RWPE2 (cell line): ENCODE measurements around the gene COA8.

Experiments used
- ATAC-seq: fragments of 200-7000 bp; cut with Tn5 transposase; 3 replicates; pipeline ENCODE4 v1.9.1; 2021; ENCODE audit warnings: low read depth
- DNase-seq: peaks from one replicate; pipeline ENCODE4 v3.0.0-alpha.2; 2020; ENCODE audit warnings: low spot score
- H3K27ac ChIP-seq: fragments of 450-650 bp; 2 replicates; pipeline ENCODE4 v1.5.1; 2017; ENCODE audit warnings: mild to moderate bottlenecking; ENCODE audit not compliant: poor library complexity, severe bottlenecking
- H3K27me3 ChIP-seq: fragments of 250-450 bp; sonication (Bioruptor Pico); 2 replicates; pipeline ENCODE4 v1.5.1; 2021; ENCODE audit warnings: mild to moderate bottlenecking, moderate library complexity; ENCODE audit not compliant: insufficient read depth, poor library complexity, severe bottlenecking
- H3K36me3 ChIP-seq: fragments of 250-450 bp; sonication (Bioruptor Pico); 2 replicates; pipeline ENCODE4 v1.5.1; 2020; ENCODE audit warnings: low read depth, mild to moderate bottlenecking, moderate library complexity
- H3K4me1 ChIP-seq: fragments of 250-450 bp; sonication (Bioruptor Pico); 2 replicates; pipeline ENCODE4 v1.5.1; 2021; ENCODE audit warnings: mild to moderate bottlenecking, moderate library complexity; ENCODE audit not compliant: insufficient read depth, poor library complexity, severe bottlenecking
- H3K4me3 ChIP-seq: fragments of 250-450 bp; sonication (Bioruptor Pico); 2 replicates; pipeline ENCODE4 v1.5.1; 2021; ENCODE audit warnings: mild to moderate bottlenecking, moderate library complexity; ENCODE audit not compliant: severe bottlenecking
- H3K9me3 ChIP-seq: fragments of 250-450 bp; sonication (Bioruptor Pico); 2 replicates; pipeline ENCODE4 v1.5.1; 2021; ENCODE audit warnings: mild to moderate bottlenecking, moderate library complexity; ENCODE audit not compliant: severe bottlenecking
- TF ChIP-seq, protein P1 (sequence below): fragments of 450-650 bp; IDR thresholded peaks from one replicate; pipeline ENCODE4 v1.5.1; 2017; ENCODE audit warnings: mild to moderate bottlenecking, moderate library complexity; ENCODE audit not compliant: poor library complexity, severe bottlenecking

COA8 gene

DNA sequence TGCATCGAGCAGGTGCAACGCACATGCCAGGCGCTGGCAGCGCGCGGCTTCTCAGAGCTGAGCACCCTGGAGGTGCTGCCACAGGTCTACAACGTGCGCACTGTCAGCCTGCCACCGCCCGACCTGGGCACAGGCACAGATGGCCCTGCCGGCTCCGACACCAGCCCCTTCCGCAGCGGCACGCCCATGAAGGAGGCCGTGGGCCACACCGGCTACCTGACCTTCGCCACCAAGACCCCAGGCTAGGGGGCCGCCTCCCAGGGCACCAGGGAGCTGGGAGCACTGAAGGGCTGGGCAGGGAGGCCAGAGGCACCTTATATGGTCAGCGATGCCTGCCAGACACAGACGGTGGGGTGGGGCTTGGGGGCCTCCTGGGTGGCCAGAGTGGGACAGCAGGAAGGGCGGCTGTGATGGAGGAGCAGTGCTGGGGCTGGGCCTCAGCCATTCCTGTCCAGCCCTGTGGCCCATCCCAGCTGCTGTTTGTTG lies 28.1 kb upstream of the COA8 start:
- no peak overlapping the region for H3K4me3 ChIP-seq
- H3K9me3 ChIP-seq, result no peaks in the 10 kb centered on the region
- no peak for ATAC-seq
- no peaks in the 10 kb centered on the region for H3K27me3 ChIP-seq
- no peak for DNase-seq
- TF ChIP-seq, protein P1, sequence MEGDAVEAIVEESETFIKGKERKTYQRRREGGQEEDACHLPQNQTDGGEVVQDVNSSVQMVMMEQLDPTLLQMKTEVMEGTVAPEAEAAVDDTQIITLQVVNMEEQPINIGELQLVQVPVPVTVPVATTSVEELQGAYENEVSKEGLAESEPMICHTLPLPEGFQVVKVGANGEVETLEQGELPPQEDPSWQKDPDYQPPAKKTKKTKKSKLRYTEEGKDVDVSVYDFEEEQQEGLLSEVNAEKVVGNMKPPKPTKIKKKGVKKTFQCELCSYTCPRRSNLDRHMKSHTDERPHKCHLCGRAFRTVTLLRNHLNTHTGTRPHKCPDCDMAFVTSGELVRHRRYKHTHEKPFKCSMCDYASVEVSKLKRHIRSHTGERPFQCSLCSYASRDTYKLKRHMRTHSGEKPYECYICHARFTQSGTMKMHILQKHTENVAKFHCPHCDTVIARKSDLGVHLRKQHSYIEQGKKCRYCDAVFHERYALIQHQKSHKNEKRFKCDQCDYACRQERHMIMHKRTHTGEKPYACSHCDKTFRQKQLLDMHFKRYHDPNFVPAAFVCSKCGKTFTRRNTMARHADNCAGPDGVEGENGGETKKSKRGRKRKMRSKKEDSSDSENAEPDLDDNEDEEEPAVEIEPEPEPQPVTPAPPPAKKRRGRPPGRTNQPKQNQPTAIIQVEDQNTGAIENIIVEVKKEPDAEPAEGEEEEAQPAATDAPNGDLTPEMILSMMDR, result no peak
- peaks cover 9% of the 10 kb centered on the region for H3K4me1 ChIP-seq
- peaks cover 12% of the 10 kb centered on the region for H3K36me3 ChIP-seq
- no peak overlapping the region for H3K27ac ChIP-seq

DNA sequence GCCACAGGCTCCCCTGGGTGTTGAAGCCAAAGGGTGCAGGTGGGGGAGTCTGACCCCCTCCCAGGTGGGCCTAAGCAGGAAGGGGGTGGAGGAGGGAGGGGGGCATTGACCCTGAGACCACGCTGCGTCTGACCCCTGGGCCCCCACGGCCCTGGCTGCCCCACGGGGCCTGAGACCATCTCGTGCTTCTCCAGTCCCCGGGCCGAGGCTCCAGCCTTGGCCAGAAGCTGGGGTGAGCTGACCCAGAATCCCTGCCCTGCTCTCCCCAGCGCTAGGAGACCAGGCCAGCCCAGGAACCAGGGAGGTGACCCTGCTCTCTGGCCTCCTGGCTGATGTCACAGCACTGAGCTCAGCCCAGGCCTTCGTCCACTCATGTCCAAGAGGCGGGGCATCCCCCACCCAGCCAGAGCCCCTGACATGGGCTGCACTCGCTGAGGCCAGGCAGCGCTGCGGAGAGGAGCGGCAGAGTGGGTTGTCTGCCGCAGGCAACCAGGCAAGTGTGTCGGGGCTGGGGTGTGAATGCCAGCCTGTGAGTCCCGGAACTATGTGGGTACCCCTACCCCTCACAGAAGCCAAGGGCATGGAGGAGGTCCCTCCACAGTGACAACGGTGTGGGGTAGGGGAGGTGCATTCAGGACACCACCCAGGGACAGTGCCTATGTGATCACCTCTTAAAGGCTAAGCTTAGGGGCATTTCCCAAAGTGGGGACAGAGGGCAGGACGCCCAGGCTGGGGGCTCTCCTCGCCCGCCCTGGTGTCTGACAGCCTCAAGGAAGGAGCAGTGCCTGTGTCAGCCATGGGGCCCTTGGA lies 27.5 kb upstream of the COA8 start:
- no peak for DNase-seq
- H3K4me3 ChIP-seq, result no peak overlapping the region
- H3K27ac ChIP-seq, result no peak overlapping the region
- peaks cover 11% of the 10 kb centered on the region for H3K4me1 ChIP-seq
- H3K36me3 ChIP-seq, result peaks cover 9% of the 10 kb centered on the region
- TF ChIP-seq, protein P1, result no peak
- no peak for ATAC-seq
- no peaks in the 10 kb centered on the region for H3K27me3 ChIP-seq
- no peaks in the 10 kb centered on the region for H3K9me3 ChIP-seq

DNA sequence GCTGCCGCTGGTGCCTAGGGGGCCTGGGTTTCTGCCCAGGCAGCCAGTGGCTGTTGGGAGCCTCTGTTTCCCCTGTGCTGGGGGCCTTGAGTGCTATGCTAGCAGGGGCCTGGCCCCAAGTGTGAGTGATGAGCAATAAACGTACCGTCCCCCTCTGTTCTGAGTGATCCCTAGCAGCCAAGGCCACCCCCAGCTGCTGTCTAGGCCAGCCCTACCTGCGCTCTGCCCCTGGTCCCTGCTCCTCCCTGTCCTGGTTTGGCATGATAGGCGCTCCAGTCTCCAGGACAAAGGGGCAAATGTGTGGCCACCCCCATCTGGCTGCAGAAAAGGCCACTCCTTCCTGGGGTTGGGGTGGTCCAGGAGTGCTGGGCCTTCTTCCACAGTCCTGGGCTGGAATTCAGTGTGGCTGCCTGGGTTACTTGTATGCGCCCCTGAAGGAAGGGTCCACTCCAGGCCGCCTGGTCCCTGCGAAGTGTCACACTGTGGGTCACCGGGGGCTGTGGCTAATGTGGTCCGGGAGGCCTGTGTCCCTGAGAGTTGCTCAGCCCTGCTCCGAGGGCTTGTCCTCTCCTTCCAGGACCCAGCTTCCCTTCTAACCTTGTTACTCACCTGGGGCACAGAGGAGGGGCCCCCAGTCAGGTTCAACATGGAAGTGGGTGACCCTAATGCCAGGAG lies 26.7 kb upstream of the COA8 start:
- H3K27me3 ChIP-seq, result no peaks in the 10 kb centered on the region
- ATAC-seq (no peak), DNase-seq (no peak)
- TF ChIP-seq, protein P1, result no peak
- peaks cover 1% of the 10 kb centered on the region for H3K36me3 ChIP-seq
- H3K4me3 ChIP-seq, result no peak overlapping the region
- H3K4me1 ChIP-seq, result peaks cover 17% of the 10 kb centered on the region
- H3K27ac ChIP-seq, result no peak overlapping the region
- no peaks in the 10 kb centered on the region for H3K9me3 ChIP-seq

DNA sequence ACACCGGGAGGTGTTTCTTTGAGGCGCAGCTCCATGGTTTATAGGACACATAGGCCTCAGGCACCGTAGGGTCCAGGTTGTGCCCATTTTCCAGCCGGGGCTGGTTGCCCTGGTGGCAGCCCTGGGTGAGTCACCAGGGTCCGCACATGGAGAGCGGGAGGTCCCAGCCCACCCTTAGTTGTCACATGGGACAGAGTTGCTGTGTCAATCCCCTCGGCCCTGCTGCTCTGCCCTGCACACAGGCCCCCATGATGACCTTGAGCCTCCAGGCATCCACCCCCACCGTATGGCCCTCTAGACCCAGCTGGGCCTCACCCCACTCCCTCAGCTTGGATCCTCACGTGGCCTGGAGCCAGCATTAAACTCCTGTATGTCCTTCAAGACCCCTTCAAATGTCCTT lies 26.1 kb upstream of the COA8 start:
- no peak for ATAC-seq
- peaks cover 24% of the 10 kb centered on the region for H3K4me1 ChIP-seq

More for the DNA sequence above, 26.1 kb upstream of the COA8 start:
- Histone ChIP-seq H3K36me3 (no peaks in the 10 kb centered on the region; the same call in 1 of the 2 replicates), H3K4me3 (no peak overlapping the region), H3K27me3 (no peaks in the 10 kb centered on the region), H3K27ac (no peak overlapping the region), H3K9me3 (no peaks in the 10 kb centered on the region)
- TF ChIP-seq, protein P1, result no peak
- DNase-seq, result no peak
